ENCODE results near the gene LRP10.
"Not testable (repeated sequence)": the region's sequence is repeated elsewhere in the genome, so short reads cannot be mapped to it uniquely, and the experiment has no call there.

The LRP10 gene

DNA sequence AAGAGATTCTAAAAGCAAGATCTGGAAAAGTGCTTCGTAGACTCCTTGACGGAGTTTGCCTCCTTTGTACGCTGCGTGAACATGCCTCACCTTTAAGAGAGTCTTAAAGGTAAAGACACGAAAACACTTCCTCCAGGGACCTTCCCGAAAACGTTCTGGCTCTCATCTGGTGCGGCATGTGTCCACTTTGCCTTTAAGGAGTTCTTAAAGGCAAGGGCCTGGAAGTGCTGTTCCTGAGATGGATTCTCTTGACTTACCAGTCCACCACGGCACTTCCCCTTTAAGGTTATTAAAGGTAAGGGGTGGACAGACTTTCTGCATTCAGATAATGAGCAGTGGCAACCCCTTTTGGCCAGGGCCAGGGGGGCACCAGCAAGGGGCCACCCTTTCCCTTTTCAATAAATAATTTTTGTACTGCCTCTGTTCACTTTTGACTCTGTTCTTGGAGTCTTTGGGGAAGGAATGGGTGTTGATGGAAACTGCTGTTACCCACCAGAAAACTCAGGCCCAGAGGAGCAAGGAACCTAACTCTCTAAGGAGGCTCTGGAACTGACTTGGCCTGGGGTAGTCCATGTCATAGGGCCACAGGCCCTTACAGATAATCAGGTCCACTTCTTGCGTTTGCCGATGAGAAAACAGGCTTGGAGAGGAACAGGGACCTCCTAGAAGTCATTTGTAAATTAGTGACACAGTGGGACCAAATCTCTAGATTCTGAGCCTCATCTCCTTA, 15.9 kb downstream of the LRP10 start:
- DNase-seq (ENCODE audit: low read depth): no peak

DNA sequence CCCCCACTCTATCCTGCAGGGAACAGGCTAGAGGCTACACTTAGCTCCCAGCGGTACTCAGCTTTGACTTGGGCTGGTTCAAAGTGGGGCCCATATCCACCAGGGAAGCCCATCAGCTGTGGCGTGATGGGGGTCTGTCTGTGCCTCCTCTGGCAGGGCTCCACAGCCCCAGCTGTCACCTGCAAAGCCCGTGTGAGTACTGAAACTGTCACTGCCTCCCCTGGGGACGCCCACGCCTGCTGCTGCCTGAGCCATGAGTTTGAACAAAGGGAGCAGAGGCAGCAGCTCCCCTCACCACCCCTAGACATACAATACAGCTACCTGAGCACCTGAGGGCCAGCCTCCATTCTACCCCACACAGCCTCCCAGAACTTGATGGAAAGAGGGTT, 16.4 kb downstream of the LRP10 start:
- peak; percentile 35 for DNase-seq (ENCODE audit: low read depth)

DNA sequence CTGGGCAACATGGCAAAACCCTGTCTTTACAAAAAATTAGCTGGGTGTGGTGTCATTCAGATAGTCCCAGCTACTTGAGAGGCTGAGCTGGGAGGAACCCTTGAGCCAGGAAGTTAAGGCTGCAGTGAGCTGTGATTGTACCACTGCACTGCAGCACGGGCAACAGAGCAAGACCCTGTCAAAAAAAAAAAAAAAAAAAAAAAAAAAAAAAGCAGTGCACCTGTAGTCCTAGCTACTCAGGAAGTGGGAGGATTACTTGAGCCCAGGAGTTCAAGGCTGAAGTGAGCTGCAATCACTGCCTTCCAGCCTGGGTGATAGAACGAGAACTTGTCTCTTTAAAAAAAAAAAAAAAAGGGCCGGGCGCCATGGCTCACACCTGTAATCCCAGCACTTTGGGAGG, 17.1 kb downstream of the LRP10 start:
- DNase-seq (ENCODE audit: low read depth): no peak

DNA sequence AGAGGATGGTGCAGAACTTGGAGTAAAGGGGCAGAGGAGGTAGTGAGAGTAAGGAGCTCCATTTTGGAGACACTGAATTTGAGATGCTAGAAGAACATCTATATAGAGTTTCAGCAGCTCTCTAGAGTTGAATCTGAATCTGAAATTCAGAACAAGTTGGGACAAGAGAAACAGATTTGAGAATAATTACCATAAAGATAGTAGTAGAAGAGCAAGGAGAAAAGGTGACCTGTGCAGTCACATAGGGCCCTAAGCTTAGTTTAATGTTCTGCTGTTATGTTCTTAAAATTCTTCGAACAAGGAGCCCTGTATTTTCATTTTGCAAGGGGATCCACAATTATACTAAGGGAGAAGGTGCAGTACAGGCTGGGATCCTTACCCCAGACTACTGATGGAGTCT, 18.9 kb downstream of the LRP10 start:
- no peak for DNase-seq (ENCODE audit: low read depth)

DNA sequence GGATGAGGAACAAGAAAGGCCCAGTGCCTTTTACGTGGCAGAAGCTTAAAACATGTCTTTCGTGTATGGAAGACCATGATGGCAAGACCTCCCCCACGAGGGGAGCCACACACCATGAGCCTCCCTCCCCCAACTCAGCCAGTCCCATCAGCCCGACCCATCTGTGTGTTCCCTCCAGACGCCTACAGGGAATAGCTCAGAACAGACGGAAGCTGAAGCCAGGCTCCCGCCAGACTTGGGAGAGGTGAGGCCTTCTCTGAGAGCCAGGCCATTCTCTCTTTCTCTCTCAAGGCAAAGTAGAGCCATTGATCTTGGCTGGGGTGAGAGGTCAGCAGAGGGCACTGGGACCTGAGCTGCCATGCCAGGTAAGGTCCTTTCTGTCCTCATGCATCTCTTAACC, 20.9 kb downstream of the LRP10 start:
- no peak for DNase-seq (ENCODE audit: low read depth)

DNA sequence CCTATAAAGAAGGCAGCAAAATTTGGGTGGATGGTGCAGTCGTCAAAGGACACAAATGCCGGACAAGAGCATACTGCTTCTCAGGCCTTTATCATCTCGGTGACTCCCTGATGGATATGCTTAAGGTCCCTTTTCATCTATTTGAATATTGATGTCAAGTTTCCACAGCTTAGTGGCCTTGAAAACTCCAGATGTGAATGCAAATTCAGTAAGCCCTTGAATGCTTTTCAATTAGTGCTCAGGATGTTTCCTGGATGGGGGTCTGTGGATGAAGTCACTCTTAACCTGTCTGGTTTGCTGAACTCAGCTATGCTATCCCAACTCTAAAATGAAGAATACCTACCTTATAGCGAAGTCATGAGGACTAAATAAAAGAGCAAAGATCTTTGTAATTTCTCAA, 22.2 kb downstream of the LRP10 start:
- no peak for DNase-seq (ENCODE audit: low read depth)

DNA sequence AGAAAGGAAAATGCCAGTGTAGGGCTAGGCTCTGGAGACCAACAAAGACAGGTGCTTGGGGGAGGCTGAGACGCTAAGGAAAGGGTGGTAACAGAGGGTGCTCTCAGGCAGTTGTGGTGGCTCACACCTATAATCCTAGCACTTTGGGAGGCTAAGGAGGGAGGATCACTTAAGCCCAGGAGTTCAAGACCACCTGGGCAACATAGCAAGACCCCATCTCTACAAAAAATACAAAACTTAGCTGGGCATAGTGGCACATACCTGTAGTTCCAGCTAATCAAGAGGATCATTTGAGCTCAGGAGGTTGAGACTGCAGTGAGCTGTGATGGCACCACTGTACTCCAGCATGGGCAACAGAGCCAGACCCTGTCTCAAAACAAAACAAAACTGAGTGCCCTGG, 23.9 kb downstream of the LRP10 start:
- DNase-seq (ENCODE audit: low read depth): no peak

DNA sequence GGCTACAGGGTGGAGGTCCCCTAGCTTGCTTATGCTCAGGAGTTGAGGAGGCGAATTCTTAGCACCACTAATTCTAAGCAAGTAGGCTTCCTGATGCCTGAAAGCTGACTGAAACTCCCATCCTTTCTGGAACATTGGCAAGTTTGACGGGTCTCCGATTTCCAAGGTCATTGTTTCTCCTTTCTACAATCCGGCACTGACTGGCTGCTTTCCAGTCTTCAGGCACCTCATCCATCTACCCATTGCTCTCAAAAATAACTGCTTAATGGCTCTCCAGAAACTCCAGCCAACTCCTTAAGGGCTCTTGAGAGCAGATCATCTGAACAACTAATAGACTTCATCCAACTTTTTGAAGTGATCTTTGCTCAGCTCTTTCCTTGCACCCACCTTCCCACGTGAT, 24.8 kb downstream of the LRP10 start:
- DNase-seq (ENCODE audit: low read depth): no peak

DNA sequence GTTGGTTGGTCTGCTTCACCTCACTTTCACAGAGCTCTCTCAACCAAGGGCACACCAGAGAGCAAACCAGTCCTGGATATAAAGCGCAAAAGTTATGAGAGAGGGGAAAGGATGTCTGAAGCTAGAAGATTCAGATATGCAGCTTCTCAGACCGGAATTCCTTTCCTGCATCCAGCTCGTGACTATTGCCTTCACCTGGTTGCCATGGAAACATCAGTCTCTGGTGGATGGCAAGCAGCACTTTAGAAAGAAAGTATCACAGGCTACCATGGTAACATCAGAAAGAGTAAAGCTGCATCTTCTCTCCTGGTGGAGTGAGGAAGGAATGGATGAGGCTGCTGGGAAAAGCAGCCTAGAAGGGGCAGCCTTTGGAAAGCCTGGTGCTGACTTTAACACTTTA, 25.2 kb downstream of the LRP10 start:
- DNase-seq (ENCODE audit: low read depth): no peak

DNA sequence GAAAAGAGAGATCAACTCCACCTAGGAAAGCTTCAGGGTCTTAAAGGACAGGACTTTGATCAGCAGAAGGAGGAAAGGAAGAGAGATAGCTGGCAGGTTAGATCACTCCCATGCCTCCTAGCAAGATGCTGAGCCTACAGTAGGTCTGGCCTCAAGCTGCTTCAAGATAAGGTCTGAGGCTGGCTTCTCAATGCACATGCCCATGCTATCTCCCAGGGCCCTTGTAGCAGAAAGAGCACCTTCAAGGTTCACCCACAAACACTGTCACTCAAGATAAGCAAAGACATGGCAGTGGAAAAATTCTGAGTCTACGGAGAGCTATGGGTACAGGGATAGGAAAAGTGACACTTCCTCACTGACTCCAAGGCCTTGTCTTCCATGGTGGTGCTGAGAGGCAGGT, 25.8 kb downstream of the LRP10 start:
- DNase-seq (ENCODE audit: low read depth): no peak

DNA sequence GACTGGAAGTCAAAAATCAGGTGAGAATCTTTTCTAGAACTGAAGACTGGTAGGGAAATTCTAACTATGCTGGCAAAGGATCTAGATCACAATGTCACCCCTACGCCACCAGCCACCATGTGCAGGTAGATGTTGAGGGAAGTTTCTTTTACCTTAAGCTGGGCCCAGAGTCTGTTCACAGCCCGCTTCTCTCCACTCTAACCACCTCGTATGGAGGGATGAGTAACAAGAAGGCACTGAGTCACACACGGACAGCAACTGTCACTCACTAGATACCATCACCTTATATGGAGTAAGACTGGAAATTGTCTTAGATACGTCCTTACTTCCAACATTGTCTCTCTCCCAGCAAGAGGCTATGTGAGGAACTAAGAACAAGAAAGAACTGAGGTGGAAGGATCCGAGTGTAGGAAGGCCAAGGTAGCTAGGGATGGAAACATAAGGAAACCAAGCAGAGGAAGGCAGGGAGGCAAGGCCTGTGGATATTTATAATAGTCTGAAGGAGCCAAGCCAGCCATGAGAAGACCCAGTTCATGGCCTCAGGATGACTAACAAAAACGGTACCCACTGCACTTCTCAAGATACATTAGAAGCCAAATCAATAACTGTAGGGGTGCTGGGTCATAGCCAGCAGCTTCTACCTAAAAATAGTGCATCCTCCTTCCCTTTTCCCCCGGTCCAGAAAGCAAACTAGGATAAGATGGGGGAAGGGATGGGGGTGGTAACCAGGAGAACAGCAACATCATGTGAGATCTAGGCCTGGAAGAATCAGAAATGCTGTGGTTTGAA, 27.0 kb downstream of the LRP10 start:
- DNase-seq (ENCODE audit: low read depth): no peak

DNA sequence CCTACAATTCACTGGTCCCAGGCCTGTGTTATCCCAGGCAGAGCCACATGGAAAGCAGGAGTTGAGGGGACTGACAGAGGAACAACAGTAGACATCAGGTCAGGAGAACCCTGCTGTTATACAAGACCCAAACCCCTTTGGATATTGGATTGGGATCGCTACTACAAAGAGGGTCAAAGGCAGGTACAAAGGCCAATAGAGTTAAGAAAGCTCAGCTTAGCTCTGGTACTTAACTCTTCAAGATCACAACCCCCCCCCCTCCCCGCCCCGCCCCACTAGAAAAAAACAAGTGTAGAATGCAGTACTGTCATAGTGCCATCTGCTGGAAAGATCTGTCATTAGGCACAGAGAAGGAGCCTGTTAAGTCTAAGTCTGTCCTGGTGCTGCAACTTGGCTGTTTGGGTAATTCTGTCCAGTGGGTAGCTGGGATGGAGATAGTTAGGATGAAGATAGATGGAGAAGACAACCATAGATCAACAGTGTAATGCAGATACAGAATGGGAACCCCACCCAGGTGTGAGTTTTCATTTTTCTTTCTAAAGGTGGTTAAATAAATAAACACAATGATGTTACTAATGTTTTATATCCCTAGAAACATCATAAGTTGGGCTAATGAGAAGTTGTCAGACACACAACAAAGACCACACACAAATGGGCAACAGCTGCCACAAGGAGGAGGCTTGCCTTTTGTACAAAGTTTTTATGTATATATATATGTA, 28.7 kb downstream of the LRP10 start:
- DNase-seq (ENCODE audit: low read depth): no peak

DNA sequence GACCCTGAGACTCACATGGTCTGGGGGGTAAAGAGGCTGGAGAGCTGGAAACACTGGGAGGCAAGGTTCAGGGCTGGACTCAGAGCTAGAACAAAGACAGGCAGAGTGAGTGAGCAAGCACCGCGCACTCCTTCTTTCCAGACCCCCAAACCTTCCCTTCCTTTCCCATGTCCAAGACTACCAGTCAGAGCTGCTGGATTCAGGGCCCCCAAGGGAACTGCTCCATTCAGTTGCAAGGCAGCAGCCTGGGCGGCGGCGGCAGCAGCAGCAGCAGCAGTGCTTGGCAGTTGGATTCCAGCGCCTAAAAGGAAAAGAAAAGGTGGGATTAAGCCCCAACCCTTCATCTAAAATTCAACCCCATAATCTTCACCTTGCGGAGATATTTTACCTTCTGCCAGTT, 30.3 kb downstream of the LRP10 start:
- no peak for DNase-seq (ENCODE audit: low read depth)

DNA sequence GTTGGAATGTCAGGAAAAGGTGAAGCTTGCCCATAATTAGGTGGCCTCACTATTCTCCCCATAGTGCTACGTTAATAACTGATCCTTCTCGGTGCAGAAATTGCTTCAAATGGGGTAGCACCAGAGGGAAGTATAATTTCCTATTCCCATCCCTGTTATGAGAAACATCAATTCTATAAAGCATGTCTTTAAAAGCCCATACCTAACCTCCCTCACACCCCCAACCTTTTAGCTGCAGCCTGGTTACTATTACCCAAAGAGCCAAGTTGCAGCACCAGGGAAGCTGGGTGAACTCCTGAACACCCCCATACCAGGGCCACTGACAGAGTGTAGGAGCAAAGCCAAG, 32.2 kb downstream of the LRP10 start:
- no peak for DNase-seq (ENCODE audit: low read depth)

DNA sequence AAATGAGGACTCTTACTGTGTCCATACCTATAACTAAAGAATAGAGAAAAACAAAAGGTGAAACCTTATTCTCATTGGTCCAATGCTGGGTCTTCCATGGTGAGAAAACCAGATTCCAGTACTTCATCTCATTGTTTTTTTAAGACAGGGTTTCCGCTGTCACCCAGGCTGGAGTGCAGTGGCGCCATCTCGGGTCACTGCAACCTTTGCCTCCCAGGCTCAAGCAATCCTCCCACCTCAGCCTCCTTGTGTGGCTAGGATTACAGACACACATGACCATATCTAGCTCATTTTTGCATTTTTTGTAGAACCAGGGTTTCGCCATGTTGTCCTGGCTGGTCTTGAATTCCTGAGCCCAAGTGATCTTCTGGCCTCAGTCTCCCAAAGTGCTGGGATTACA, 34.1 kb downstream of the LRP10 start:
- no peak for DNase-seq (ENCODE audit: low read depth)

DNA sequence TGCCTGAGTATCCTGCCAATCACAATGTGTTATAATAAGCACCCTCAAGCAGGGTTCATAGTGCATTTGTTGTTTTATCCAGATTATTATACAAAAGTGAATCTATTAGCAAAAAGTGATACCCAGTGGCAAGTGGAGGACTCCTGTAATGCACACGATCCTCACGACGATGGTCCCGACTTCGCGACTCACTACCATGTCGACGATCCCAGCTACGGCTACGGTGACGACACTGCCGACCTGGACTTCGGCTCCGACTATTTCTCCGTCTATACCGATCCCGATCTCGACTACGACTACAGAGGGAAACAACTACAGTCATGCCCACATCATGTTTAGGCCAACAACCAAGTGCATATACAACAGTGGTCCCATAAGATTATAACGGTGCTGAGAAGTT, 34.5 kb downstream of the LRP10 start:
- DNase-seq (ENCODE audit: low read depth): no peak

DNA sequence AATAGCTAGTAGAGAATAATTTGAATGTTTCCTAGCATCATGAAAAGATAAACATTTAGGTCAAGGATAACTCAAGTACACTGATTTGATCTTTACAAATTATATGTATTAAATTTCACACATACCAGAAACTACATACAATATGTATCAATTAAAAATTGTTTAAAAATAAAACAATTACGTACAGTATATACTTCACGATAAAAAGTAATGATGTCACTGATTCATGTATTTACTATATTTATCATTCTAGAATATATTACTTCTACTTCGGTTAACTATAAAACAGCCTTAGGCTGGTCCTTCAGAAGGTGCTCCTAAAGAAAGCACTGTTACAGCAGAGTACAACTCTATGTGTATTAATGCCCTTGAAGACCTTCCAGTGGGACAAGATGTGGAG, 35.9 kb downstream of the LRP10 start:
- no peak for DNase-seq (ENCODE audit: low read depth)

DNA sequence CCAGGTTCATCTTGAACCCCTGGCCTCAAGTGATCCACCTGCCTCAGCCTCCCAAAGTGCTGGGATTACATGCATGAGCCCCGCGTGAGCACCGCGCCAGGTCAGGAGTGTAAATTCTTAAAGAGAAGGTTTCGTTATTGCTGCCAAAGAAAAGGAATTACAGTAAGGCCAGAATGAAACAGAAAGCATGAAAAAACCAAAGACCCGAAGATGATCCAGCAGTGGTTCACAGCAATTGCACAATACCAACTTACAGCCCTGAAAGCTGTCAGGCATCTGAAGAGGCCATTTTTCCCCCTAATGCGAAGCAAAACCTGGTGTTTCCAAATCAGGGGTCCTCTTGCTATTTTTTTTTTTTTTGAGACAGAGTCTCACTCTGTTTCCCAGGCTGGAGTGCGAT, 37.1 kb downstream of the LRP10 start:
- no peak for DNase-seq (ENCODE audit: low read depth)

DNA sequence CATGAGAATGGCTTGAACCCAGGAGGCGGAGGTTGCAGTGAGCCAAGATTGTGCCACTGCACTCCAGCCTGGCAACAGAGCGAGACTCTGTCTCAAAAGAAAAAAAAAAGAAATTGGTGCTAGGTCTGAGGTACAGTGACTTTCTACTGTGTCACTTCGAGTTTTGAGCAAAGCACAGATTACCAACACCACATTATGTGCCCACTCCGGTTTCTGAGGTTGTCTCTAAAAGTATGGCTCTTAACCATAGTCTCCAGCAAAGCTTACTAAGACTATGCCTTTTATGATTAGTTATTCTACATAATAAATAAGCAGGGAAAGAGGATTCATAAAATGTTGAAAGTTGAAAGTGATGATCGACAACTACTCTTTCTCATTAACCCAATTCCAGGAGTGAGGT, 39.4 kb downstream of the LRP10 start:
- no peak for DNase-seq (ENCODE audit: low read depth)

DNA sequence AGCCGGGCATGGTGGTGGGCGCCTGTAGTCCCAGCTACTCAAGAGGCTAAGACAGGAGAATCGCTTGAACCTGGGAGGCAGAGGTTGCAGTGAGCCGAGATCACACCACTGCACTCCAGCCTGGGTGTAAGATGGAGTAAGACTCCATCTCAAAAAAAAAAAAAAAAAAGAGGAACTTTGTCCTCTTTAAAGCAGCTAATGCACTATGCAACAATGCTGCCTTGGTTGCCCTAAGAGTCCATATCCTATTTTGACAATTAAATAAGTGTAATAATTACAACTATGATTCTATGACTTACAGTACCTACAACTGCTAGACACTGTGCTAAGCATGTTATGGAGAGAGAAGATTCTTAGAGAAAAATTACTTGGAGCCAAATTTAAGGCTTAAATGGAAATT, 43.3 kb downstream of the LRP10 start:
- DNase-seq (ENCODE audit: low read depth): not testable (repeated sequence)

DNA sequence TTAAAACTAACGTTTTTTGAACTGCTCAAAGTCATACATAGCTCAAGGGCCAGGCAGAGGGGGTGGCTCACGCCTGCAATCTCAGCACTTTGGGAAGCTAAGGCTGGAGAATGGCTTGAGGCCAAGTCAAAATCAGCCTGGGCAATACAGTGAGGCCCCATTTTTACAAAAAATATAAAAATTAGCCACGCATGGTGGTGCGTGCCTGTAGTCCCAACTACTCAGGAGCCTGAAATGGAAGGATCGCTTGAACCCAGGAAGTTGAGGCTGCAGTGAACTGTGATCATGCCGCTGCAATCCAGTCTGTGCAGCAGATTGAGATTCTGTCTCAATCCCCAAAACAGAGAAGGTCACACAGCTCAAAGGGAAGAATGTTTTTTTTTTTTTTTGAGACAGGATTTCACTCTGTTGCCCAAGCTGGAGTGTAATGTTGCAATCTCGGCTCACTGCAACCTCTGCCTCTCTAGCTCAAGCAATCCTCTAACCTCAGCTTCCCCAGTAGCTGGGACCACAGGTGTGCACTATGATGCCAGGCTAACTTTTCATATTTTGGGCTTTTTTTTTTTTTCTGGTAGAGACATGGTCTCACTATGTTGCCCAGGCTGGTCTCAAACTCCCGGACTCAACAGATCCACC, 44.5 kb downstream of the LRP10 start:
- no peak for DNase-seq (ENCODE audit: low read depth)

DNA sequence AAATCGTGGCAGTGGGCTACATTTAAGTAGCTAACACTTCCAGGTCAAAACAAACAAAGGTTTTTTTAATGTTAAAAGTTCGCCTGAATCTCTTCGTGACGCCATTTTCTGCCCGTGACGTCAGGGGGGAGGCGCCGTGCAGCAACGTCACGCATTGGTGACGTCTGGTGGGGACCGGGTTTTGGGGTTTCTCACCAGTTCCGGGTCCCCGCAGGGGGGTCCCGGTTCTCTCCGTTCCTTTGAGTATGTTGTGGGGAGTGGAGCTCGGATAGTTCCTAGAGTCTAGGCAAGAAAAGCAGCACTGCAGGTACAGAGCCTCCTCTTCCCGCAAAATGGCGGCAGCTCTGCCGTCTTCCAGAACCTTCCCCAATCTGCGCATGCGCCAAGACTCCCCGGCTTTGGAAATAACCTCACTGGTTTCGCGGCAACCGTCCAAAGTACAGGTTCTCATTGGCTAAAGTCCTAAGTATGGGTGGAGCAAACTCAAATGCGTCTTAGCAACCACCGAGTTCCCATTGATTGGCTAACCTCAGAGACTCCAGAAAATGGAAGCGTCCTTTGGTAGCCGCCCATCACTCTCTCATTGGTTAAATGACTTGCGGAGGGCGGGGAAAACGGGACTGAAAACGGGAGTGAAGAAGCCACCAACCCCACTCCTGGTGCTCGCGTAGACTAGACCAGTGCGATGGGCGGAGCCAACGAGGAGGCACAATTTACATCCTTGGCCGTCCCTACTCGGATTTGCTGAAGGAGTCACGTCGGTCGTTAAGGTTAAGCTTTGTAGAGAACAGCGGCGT, 47.5 kb downstream of the LRP10 start, which contains the start of gene RBM23:
Gene RBM23, minus strand, starts transcription at position 346 of the 797 bp plus-strand sequence.
- peak; percentile 100 for DNase-seq (ENCODE audit: low read depth)

Data from activated T-cell treated with anti-CD3 and anti-CD28 coated beads for 24 hours (primary cell).